Central memory CD8-positive, alpha-beta T cell (primary cell): ENCODE data around the gene PLS3.

Experiments used
- ATAC-seq: fragments of 150-1000 bp; cut with Tn5 transposase; replicated peaks from 2 replicates; pipeline ENCODE4 v1.10.0; 2022; ENCODE audit warnings: mild to moderate bottlenecking, moderate FRiP score, moderate number of reproducible peaks; ENCODE audit not compliant: poor library complexity, severe bottlenecking; ENCODE audit errors: extremely low read depth
- DNase-seq, 2 donors: peaks; one replicate each; pipeline ENCODE4 v3.0.0; 2021; ENCODE audit warnings: low spot score in 2 of 2
- H3K27ac Mint-ChIP-seq: one replicate; pipeline ENCODE4 v1.8.0; 2022; ENCODE audit warnings: low read depth, mild to moderate bottlenecking, moderate library complexity, mixed read lengths
- H3K27me3 Mint-ChIP-seq: one replicate; pipeline ENCODE4 v1.8.0; 2022; ENCODE audit warnings: mixed read lengths
- H3K36me3 Mint-ChIP-seq: one replicate; pipeline ENCODE4 v1.8.0; 2022; ENCODE audit warnings: mild to moderate bottlenecking, moderate library complexity, mixed read lengths; ENCODE audit not compliant: insufficient read depth
- H3K4me1 Mint-ChIP-seq: one replicate; pipeline ENCODE4 v1.8.0; 2022; ENCODE audit warnings: mixed read lengths
- H3K4me3 Mint-ChIP-seq: one replicate; pipeline ENCODE4 v1.8.0; 2022; ENCODE audit warnings: mild to moderate bottlenecking, moderate library complexity, mixed read lengths
- H3K9me3 Mint-ChIP-seq: one replicate; pipeline ENCODE4 v1.8.0; 2022; ENCODE audit warnings: mixed read lengths

The PLS3 gene

DNA sequence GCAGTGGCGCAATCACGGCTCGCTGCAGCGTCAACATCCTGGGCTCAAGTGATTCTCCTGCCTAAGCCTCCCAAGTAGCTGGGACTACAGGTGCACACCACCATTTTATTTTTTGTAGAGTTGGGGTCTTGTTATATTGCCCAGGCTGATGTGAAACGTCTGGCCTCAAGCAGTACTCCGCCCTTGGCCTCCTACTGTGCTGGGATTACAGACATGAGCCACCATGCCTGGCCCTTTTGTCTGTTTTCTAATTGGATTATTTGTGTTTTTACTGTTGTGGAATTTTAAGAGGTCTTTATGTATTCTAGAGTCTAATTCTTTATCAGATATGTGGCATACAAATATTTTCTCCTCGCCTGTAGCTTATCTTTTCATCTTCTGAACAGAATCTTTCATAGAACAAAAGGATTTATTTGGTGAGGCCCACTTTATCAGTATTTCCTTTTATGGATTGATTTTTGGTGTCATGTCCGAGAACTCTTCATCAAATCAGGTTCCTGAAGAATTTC, 18.9 kb downstream of the PLS3 start:
- ATAC-seq (no peak), DNase-seq (no peak)
- no peak overlapping the region for H3K27ac Mint-ChIP-seq
- no peaks in the 10 kb centered on the region for H3K9me3 Mint-ChIP-seq
- H3K27me3 Mint-ChIP-seq = no peaks in the 10 kb centered on the region
- no peaks in the 10 kb centered on the region for H3K4me1 Mint-ChIP-seq
- H3K4me3 Mint-ChIP-seq = no peak overlapping the region
- H3K36me3 Mint-ChIP-seq = no peaks in the 10 kb centered on the region

DNA sequence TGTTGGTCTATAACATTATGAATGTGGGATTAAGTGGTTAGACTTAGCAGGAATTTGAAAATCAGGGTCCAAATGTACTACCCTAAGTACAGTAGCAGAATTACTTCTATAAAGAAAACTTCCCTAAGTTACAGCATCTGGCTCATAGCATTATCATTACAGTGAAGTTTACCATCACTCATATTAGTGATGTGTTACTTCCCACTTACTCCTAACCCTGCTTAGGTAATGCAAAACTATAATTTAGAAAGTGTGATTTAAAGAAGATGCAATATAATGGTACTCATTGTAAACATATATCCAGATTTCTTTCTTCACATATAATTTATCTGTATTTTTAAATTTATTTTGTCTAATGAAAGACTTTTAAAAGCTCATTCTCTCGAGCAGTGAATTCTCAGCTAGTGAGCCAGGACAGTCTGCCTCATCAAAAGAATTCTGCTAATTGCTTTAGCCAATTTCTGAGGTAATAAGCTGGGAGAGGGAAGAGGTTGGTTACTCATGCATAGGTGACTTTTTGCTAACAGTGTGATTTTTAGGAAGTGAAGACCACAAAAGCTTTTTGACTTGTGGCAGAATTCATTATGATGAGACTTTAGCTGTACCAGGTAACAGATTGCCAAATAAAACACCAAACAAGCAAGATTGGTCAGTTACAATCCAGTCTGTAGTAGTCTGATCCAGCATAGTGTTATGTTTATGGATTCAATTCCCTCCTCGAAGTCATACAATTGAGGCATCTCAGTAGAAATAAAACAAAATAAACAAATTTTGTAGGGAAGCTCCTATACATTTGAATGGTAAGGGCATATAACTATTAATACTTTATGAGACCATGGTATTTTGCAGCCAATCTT, 21.0 kb downstream of the PLS3 start:
- Mint-ChIP-seq H3K4me3 (no peak overlapping the region), H3K27ac (no peak overlapping the region), H3K36me3 (no peaks in the 10 kb centered on the region), H3K27me3 (no peaks in the 10 kb centered on the region), H3K4me1 (no peaks in the 10 kb centered on the region), H3K9me3 (no peaks in the 10 kb centered on the region)
- ATAC-seq (no peak), DNase-seq (no peak)

DNA sequence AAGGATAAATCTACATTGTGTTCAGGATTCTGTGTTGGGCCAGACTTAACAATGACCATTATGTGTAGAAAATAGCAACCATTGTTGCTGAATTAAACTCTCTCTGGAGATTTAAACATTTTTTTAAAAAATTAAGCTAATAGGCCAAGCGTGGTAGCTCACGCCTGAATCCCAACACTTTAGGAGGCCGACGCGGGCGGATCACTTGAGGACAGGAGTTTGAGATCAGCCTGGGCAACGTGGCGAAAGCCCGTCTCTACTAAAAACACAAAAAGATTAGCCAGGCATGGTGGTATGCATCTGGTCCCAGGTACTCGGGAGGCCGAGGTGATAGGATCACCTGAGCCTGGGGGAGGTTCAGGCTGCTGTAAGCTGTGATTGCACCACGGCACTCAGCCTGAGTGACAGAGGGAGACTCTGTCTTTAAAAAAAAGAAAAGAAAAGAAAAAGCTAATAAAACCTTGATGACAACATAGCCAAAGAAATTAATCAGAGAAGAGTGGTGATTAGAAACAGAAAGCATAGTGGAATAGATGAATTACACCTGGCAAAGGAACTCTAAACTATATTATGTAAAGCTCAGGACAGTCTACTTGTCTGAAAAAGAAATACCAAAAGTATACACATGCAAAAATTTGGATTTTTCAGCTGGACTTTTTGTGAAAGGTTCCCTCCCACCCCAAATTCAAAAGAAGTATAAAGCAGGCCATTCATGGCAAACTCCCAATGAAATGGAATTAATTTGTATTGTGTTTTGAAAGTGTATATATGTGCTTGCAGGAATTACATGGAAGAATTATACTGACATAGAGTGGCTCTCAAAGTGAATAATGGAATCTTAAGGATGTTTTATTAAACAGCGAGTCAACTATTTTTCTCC, 21.9 kb downstream of the PLS3 start:
- Mint-ChIP-seq H3K4me1 (no peaks in the 10 kb centered on the region), H3K27ac (no peak overlapping the region), H3K4me3 (no peak overlapping the region), H3K9me3 (no peaks in the 10 kb centered on the region), H3K27me3 (no peaks in the 10 kb centered on the region), H3K36me3 (no peaks in the 10 kb centered on the region)
- no peak for DNase-seq
- no peak for ATAC-seq

DNA sequence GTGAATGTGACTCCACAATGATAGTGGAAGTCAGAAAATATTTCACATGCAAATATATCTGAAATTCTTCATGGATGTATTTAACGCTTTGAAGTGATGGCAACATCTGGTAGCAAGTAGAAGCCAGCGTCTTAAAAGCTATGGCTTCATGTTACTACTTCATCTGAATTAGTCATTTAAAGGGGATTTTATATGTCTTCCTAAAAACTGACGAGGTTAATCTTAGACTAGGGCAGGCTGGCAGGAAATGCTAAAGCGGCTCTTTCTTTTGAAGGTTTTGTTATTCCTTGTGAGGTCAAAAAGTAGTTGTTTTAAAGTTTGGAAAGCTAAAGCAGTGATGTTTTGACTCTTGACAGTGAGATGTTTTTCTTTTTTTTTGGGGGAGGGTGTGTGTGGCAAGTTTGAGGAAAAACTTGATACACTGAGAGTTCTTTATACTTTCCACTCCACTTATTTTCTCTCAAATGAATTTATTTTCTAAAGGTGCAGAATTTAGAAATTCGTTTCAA, 22.6 kb downstream of the PLS3 start:
- H3K4me1 Mint-ChIP-seq = no peaks in the 10 kb centered on the region
- H3K4me3 Mint-ChIP-seq = no peak overlapping the region
- H3K9me3 Mint-ChIP-seq = no peaks in the 10 kb centered on the region
- DNase-seq (no peak), ATAC-seq (no peak)
- H3K27me3 Mint-ChIP-seq = no peaks in the 10 kb centered on the region
- no peaks in the 10 kb centered on the region for H3K36me3 Mint-ChIP-seq
- no peak overlapping the region for H3K27ac Mint-ChIP-seq

DNA sequence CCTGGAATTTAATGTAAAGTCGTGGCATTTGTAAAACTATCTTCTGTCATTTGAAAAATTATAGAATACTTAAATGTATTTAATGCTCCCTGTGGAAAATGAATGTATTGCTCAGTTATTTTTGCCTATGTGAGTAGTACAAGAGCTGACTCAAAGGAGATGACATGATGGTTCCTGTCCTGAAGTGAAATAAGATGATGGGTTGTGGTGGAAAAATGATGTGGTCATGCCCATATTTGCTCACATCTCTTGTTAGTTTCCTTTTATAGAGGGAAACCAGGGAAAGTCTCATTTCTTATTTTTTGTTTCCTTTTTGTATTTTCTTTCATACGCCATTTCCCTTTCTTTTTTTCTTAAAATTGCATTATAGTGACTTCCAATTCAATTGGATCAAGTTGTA, 23.7 kb downstream of the PLS3 start:
- Mint-ChIP-seq H3K4me1 (no peaks in the 10 kb centered on the region), H3K36me3 (peaks cover 1% of the 10 kb centered on the region), H3K27me3 (no peaks in the 10 kb centered on the region), H3K9me3 (no peaks in the 10 kb centered on the region), H3K27ac (no peak overlapping the region), H3K4me3 (no peak overlapping the region)
- no peak for ATAC-seq
- no peak for DNase-seq

DNA sequence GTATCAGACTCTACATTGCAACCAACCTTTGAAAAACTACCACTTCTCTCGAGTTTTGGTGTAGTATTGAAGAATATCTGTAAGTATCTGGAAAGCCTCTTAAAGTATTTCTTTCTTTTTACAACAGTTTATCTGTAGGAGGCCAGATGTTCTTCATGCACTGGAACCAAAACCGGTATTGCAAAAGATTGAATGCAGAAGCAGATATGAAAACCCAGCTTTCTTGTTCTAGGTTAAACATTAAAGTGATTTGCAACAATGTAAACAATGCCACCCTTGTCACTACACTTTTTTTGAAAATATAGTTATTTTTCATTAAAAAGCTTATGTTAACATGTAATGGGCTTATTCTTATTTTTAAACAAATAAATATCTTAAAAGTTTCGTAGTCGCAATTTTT, 27.2 kb downstream of the PLS3 start:
- no peak for DNase-seq
- ATAC-seq = no peak
- no peaks in the 10 kb centered on the region for H3K27me3 Mint-ChIP-seq
- H3K9me3 Mint-ChIP-seq = no peaks in the 10 kb centered on the region
- peaks cover 1% of the 10 kb centered on the region for H3K36me3 Mint-ChIP-seq
- no peak overlapping the region for H3K4me3 Mint-ChIP-seq
- H3K4me1 Mint-ChIP-seq = no peaks in the 10 kb centered on the region
- H3K27ac Mint-ChIP-seq = no peak overlapping the region

DNA sequence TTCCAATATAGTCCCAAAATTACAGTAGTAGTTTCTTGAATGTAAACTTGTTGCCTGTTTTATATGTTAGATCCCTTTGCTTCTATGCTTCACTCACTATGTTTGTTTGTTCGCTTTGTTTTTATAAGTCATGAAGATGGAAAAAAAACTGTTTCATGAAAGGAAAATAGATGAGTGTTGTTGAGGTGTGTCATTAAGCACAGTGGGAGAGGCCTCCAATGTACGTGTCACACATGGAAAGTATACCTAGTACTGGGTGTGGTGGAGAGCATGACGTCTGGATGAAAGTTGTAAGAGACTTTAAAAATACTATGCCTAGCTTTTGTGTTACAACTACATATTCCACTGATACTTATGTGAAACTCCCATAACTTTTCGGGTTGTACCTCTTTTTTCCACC, 28.4 kb downstream of the PLS3 start:
- Mint-ChIP-seq H3K27ac (no peak overlapping the region), H3K9me3 (no peaks in the 10 kb centered on the region), H3K4me3 (no peak overlapping the region), H3K27me3 (no peaks in the 10 kb centered on the region), H3K36me3 (peaks cover 1% of the 10 kb centered on the region), H3K4me1 (no peaks in the 10 kb centered on the region)
- DNase-seq (no peak), ATAC-seq (no peak)

DNA sequence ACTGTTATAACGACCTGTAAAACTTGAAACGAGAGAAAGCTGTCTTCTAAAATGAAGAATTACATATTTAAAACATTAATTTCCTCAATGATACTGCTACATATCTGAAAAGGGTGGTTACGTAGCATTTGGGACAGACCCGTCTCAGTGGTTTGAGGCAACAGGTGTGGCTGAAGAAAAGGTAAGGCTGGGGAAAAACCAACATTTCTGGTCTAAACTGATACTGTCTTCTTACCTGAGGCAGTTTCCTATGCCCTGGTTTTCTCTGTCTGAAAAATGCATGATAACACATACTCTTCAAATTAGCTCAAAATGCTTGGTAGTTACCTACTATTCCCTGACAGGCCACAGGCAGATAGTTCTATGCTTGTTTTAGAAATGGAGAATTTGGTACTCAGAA, 30.4 kb downstream of the PLS3 start:
- Mint-ChIP-seq H3K4me1 (no peaks in the 10 kb centered on the region), H3K27ac (no peak overlapping the region), H3K27me3 (no peaks in the 10 kb centered on the region), H3K4me3 (no peak overlapping the region), H3K9me3 (no peaks in the 10 kb centered on the region), H3K36me3 (peaks cover 1% of the 10 kb centered on the region)
- ATAC-seq (no peak), DNase-seq (no peak)

DNA sequence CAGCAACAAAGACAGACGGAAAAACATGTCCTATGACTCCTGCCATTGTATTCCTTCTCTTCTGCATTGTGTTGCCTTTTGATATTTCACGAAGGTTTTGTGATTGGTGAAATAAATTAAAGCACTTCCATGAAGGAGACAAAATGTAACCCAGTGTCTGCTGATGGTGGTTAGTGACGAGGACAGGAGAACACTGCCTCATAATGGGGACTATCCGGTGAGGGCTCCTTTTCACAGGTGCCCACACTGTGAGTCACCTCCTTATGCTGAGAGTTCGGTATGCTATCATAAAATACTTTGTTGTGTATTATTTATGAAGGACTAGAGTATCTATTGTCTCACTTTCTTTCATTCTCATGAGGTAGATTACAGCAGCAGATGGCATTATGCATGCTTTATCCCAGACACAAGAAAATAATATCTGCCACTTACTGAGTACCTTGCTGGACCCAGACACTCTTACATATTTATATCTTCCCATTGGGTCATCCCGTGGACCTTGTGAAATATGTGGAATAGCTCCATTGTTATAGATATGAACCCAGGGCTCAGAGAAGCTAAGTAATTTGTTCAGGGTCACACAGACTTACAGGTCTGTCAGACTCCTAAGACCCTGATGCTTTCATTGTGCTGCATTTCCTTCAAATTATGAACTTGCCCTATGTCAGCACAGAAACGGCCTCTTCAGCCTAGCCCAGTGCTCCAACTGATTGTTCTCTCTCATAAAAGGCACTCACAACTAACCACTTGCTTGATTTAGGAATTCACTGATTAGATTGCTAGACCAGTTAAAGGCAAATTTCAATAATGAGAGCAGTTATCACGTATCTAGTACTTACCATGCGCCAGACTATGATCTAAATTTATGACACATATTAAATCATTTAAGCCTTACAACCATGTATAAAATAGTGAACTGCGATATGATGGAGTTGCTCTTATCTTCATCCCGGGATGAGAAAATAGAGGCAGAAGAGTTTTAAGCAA, 31.2 kb downstream of the PLS3 start:
- peaks cover 1% of the 10 kb centered on the region for H3K36me3 Mint-ChIP-seq
- H3K4me3 Mint-ChIP-seq = no peak overlapping the region
- H3K9me3 Mint-ChIP-seq = no peaks in the 10 kb centered on the region
- no peak for ATAC-seq
- H3K4me1 Mint-ChIP-seq = no peaks in the 10 kb centered on the region
- no peak overlapping the region for H3K27ac Mint-ChIP-seq
- DNase-seq = no peak
- H3K27me3 Mint-ChIP-seq = no peaks in the 10 kb centered on the region

DNA sequence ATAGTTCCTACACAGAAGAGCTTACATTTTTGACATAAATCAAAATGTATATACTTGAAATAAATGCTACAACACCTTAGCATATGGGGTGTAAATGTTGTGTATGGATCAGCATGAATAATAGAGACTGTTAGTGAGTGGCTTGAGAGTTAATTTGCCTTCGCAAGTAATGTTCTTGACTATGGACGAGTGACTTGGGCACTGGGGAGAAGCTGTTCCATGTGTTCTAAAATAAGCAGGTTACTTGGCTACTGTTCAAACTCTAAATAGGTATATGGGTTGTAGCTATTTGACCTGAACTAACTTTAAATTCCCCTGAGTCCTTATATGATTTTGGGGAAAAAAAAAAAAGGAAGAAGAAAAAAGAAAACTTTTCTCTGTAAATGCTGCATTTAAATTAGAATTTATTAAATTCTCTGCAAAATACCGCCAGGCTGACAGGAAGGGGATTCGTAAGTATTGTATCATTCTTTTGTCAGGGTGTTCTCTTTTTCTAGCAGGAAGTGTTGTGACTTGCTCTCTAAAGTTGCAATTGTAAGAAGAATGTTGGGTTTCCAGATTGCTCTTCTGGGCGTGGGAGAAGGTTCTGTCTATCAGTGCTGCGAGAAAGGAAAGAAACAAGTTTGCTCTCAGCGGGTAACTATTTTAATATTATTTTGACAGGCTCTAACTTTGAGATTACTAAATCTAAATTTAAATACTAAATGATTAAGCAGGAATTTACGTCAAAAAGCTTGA, 32.2 kb downstream of the PLS3 start:
- ATAC-seq = no peak
- peaks cover 1% of the 10 kb centered on the region for H3K36me3 Mint-ChIP-seq
- H3K4me1 Mint-ChIP-seq = no peaks in the 10 kb centered on the region
- no peak for DNase-seq
- no peak overlapping the region for H3K27ac Mint-ChIP-seq
- H3K27me3 Mint-ChIP-seq = no peaks in the 10 kb centered on the region
- no peak overlapping the region for H3K4me3 Mint-ChIP-seq
- H3K9me3 Mint-ChIP-seq = no peaks in the 10 kb centered on the region

DNA sequence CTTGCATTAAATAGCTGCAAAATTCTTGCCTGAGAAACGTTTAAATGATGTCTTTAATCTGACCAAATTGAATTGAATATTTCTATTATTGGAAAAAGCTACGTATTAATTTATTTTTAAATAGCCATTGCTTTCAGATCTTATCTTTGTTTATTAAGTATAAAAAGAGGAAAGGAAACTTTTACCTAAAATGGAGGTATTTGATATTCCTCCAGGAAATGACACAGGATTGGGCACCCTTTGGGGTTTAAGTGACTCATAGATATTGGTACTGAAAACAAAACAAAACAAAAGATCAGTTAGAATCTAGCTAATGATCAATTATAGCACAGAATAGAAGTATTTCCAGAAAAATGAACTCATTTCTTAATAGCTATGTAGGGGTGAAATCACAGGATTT, 34.1 kb downstream of the PLS3 start:
- Mint-ChIP-seq H3K4me3 (no peak overlapping the region), H3K36me3 (no peaks in the 10 kb centered on the region), H3K4me1 (no peaks in the 10 kb centered on the region), H3K27me3 (no peaks in the 10 kb centered on the region), H3K27ac (no peak overlapping the region), H3K9me3 (no peaks in the 10 kb centered on the region)
- DNase-seq = no peak
- no peak for ATAC-seq
